ENCODE results near the gene GOLGA2.

- TF ChIP-seq CTCF (IDR thresholded peaks at IDR 0.05): no peak
- no peak for TF ChIP-seq POLR2A (IDR thresholded peaks at IDR 0.05)
Observed at GRCh38 chr9:128297221-128297773, 21.5 kb upstream of the GOLGA2 start.

Data from body of pancreas (tissue), 4 donors.